Coronary artery (tissue), 2 donors: ENCODE data around the gene FGF21.
A peak's percentile ranks its signal among the peaks of the same experiment; 100 is the strongest.
"Not testable (repeated sequence)": the region's sequence is repeated elsewhere in the genome, so short reads cannot be mapped to it uniquely, and the experiment has no call there.

Experiments
- DNase-seq: peaks from one replicate; pipeline ENCODE4 v3.0.0-alpha.2; 2017; ENCODE audit warnings: low spot score
- H3K27ac ChIP-seq, 2 donors: fragments of 200-600 bp; sonication (generic); one replicate each; pipeline ENCODE4 v1.5.1; 2016 to 2019
- H3K4me3 ChIP-seq: fragments of 200-600 bp; sonication (generic); 2 replicates; pipeline ENCODE4 v1.5.1; 2016; ENCODE audit warnings: mild to moderate bottlenecking, moderate library complexity
- TF ChIP-seq, protein P1 (sequence below): fragments of 200-600 bp; sonication (generic); IDR thresholded peaks from one replicate; pipeline ENCODE4 v1.5.1; 2019; ENCODE audit warnings: antibody characterized with exemption

Gene FGF21

GRCh38 chr19:48780631-48781391, 25.5 kb downstream of the FGF21 start:
- H3K4me3 ChIP-seq, result no peak overlapping the region
- TF ChIP-seq, protein P1, sequence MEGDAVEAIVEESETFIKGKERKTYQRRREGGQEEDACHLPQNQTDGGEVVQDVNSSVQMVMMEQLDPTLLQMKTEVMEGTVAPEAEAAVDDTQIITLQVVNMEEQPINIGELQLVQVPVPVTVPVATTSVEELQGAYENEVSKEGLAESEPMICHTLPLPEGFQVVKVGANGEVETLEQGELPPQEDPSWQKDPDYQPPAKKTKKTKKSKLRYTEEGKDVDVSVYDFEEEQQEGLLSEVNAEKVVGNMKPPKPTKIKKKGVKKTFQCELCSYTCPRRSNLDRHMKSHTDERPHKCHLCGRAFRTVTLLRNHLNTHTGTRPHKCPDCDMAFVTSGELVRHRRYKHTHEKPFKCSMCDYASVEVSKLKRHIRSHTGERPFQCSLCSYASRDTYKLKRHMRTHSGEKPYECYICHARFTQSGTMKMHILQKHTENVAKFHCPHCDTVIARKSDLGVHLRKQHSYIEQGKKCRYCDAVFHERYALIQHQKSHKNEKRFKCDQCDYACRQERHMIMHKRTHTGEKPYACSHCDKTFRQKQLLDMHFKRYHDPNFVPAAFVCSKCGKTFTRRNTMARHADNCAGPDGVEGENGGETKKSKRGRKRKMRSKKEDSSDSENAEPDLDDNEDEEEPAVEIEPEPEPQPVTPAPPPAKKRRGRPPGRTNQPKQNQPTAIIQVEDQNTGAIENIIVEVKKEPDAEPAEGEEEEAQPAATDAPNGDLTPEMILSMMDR, result no peak
- H3K27ac ChIP-seq, result peak overlapping the region in 1 of 2 donors; percentile 42
- DNase-seq, result no peak

DNA sequence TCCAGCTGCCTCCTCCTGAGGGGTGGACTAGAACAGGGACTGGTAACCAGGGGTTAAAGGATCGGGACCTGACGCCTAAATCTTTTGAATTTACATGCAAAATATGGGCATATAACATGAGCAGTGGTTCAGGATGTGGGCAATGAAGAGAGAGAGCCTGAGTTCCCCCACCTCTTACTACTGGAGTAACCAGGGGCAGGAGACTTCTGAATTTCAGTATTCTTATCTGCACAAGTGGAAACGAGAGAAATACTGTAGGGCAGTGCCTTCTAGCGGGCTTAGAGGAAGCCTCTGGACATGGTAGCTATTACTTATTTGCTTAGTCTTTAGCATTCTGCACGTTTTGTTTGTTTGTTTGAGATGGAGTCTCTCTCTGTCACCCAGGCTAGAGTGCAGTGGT, 29.2 kb downstream of the FGF21 start:
- TF ChIP-seq, protein P1, result no peak
- Histone ChIP-seq H3K27ac (no peak overlapping the region), H3K4me3 (no peak overlapping the region)
- DNase-seq, result no peak

DNA sequence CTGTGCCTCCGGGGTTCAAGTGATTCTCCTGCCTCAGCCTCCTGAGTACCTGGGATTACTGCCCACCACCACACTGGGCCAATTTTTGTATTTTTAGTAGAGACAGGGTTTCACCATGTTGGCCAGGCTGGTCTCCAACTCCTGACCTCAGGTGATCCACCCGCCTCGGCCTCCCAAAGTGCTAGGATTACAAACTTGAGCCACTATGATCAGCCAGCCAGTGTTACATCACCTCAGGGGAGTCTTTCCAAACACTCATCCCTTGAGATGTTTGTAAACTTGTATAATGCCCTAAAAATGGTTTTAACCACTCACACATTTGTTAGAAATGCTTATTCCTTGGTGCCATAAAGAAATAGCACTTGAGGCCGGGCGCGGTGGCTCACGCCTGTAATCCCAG, 31.1 kb downstream of the FGF21 start:
- not testable (repeated sequence) for DNase-seq, H3K27ac ChIP-seq

GRCh38 chr19:48787331-48787730, 32.0 kb downstream of the FGF21 start:
- DNase-seq, H3K27ac ChIP-seq, H3K4me3 ChIP-seq: not testable (repeated sequence)

More for the DNA sequence above, 31.1 kb downstream of the FGF21 start:
- not testable (repeated sequence) for H3K4me3 ChIP-seq

GRCh38 chr19:48793271-48793670, 37.9 kb downstream of the FGF21 start:
- TF ChIP-seq, protein P1, result no peak
- Histone ChIP-seq H3K4me3 (no peak overlapping the region), H3K27ac (no peak overlapping the region)
- DNase-seq, result no peak

- TF ChIP-seq, protein P1, result no peak
- H3K4me3 ChIP-seq, result no peak overlapping the region
- DNase-seq, result no peak
- peak overlapping the region; percentile 84 to 95 for H3K27ac ChIP-seq
These were observed 39.0 kb downstream of the FGF21 start for GRCh38 chr19:48794291-48794690.

DNA sequence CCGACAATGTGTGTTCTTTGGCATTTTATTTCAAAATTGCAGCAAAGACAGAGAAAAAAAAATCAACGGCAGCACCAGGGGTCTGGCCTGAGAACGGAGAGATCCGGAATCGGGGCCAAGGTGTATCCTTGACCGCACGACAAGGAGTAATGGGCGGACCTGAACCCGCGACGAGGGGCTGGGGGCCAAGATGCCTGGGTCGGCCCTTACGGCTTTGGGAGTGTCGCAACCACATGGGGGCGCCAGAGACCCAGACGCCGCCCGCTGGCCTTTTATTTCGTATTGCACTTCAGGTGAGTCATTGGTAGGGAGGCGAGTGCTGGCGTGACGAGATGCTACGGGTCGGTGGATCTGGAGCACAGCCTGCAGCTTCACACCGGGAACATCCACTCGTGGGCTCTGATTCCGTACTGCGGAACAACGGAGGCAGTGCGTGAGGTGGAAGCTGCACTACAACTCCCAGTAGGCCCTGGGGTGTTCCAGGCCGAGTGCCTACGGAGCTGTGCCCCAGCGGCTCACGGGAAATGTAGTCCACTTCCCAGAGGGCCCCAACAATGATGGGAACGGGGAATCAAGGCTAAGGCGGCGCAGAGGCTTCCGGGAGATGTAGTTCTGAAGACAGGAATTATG, 39.8 kb downstream of the FGF21 start:
- Histone ChIP-seq H3K4me3 (peak overlapping the region; percentile 74), H3K27ac (peak overlapping the region; percentile 84 to 95)
- TF ChIP-seq, protein P1, result peak; percentile 97
- peak; percentile 95 for DNase-seq

DNA sequence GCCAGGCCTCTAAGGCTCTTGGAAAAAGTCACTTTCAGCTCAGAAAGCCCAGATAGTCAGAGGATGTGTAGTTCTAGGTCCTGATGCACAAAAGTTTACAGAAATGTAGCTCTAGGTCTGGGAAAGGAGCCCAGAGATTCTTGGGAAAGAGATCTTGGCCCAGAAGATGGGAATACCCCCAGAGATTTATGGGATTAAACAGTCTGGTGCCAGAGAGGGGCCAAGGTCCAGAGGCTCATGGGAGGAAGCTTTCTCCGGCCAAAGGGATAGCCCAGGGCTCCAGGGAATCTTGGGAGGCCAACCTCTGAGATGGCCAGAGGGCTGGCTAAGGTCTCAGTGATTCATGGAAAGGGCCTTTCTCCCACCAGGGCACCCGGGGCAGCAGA, 40.4 kb downstream of the FGF21 start:
- TF ChIP-seq, protein P1, result no peak
- Histone ChIP-seq H3K4me3 (no peak overlapping the region), H3K27ac (peak overlapping the region; percentile 84 to 95)
- DNase-seq, result no peak
